Measurements from ENCODE around the gene SLC25A25.

DNA sequence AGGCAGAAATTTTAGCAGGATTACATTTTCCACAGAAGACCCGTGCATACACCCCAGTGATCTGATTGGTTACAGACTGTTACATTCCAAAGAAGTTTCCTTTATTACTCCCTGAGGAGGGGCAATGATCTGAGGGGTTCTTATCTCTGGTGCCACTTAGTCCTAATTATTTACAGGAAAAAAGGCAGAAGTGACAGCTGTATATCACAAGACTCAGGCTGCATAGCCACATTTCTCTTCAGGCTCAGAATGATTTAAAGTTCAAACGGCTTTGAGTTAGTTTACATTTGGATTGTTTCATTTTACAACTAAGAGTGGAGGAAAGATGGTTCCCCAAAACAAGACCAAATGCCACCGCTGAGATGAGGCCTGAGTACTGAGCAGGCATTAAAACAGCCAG, 18.2 kb upstream of the SLC25A25 start:
- TF ChIP-seq EZH2phosphoT487 (IDR thresholded peaks at IDR 0.05; ENCODE audit: insufficient read depth, low read depth) (no peak), EZH2 (IDR thresholded peaks at IDR 0.05; ENCODE audit: insufficient read depth, poor library complexity, severe bottlenecking) (no peak)
